ENCODE measurements around the gene SMIM44.
"Not testable (repeated sequence)": the region's sequence is repeated elsewhere in the genome, so short reads cannot be mapped to it uniquely, and the experiment has no call there.

The SMIM44 gene

GRCh38 chr19:3483226-3483628 lies at the start of gene SMIM44:
SMIM44 (minus strand) TSS chr19:3483441; CDS start chr19:3483403, 38 bp downstream.
- DNase-seq = no peak

DNA sequence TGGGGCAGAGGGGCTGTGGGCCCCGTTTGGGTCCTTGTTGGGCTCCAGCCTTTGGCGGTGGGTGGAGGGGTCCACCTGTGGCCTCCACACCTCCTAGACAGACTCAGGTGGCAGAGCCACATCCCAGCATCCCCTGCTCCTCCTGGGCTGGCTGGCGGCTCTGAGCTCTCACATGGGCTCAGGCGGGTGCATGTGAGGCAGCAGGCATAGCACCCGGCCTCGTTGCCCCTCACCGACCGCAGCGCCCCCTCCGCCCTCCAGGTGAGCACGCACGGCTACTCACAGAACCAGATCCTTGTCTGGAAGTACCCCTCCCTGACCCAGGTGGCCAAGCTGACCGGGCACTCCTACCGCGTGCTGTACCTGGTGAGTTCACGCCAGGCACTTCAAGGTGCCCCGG lies 49.8 kb upstream of the SMIM44 start:
- DNase-seq = no peak

GRCh38 chr19:3532154-3532786 lies 49.0 kb upstream of the SMIM44 start:
- DNase-seq = no peak

- DNase-seq = no peak
Measured at GRCh38 chr19:3531716-3532115, 48.5 kb upstream of the SMIM44 start.

DNA sequence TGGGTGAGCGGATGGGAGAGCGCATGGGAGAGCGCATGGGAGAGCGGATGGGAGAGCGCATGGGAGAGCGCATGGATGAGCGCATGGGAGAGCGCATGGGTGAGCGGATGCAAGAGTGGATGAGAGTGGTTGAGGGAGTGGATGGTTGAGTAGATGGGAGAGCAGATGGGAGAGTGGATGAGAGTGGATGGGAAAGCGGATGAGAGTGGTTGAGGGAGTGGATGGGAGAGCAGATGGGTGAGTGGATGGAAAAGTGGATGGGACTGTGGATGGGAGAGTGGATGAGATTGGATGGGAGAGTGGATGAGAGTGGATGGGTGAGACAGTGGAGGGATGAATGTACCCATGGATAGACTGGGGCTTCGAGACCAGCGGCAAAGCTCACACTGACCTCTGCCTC lies 47.1 kb upstream of the SMIM44 start:
- no peak for DNase-seq

- DNase-seq = not testable (repeated sequence)
Measured at GRCh38 chr19:3529299-3529698, 46.1 kb upstream of the SMIM44 start.

DNA sequence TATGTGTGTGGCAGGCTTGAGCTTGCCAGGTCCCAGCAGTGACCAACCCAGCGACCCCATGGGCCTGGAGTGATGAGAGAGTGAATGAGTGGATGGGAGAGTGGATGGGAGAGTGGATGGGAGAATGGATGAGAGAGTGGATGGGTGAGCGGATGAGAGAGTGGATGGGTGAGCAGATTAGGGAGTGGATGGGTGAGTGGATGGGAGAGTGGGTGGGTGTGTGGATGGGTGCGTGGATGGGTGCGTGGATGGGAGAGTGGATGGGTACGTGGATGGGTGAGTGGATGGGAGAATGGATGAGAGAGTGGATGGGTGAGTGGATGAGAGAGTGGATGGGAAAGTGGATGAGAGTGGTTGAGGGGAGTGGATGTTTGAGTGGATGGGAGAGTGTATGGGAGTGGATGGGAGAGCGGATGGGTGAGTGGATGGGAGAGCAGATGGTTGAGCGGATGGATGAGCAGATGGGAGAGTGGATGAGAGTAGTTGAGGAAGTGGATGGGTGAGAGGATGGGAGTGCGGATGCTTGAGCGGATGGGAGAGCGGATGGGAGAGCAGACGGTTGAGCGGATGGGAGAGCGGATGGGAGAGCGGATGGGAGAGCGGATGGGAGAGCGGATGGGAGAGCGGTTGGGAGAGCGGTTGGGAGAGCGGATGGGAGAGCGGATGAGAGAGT lies 45.4 kb upstream of the SMIM44 start:
- DNase-seq = no peak

DNA sequence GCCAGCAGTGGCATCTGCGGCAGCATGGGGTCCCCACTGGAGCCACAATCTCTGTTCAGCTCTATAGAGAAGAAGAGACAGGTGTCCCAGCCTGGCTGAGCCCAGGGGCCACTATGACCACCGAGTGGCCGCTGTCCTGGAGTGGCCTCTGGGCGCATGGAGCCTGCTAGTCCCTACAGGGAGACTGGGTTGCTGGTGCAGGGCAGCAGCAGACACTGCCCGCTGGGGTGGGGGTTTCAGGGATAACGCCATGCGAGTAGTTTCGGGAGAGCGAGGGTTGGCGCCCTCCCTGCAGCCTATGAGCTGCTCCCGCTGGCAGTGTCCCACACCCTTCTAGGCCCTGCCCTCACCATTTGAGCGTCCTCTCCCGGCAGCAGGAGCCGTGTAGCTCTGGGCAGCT lies 44.8 kb upstream of the SMIM44 start:
- no peak for DNase-seq

- no peak for DNase-seq
Measured at GRCh38 chr19:3527238-3527910, 44.1 kb upstream of the SMIM44 start.

- DNase-seq = no peak
Measured at GRCh38 chr19:3526507-3527237, 43.4 kb upstream of the SMIM44 start.

- DNase-seq = no peak
Measured at GRCh38 chr19:3524904-3525451, 41.7 kb upstream of the SMIM44 start.

DNA sequence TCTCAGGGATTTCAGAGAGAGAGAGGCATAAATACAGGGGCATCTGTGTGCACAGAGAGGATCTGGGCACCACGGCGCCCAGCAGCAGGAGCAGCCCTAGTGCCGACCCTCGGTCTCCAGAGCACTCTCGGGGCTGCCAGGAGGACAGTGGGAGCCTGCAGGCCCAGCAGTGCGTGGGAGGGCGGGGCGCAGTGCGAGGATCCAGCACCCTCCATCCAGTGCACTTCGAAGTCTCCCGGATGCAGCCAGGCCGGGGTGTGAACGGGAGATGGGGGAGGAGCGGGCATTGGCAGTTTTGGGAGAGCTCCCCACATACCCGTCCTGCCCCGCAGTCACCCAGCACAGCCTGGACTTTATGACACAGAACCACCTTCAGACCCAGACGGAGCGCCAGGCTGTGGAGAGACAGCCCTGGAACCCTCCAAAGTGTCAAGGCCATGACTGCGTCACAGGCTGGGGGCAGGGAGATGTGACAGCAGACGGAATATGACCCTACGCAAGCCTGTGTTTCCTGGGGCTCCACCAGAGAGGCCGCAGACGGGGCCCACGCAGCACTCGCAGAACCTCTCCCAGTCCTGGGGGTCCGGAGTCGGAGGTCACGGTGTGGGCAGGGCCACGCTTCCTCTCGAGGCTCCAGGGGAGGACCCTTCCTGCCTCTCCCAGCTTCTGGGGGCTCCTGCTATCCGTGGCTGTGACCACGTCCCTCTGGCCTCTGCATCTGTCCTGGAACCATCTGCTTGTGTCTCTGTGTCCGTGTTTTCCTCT lies 41.0 kb upstream of the SMIM44 start:
- no peak for DNase-seq

DNA sequence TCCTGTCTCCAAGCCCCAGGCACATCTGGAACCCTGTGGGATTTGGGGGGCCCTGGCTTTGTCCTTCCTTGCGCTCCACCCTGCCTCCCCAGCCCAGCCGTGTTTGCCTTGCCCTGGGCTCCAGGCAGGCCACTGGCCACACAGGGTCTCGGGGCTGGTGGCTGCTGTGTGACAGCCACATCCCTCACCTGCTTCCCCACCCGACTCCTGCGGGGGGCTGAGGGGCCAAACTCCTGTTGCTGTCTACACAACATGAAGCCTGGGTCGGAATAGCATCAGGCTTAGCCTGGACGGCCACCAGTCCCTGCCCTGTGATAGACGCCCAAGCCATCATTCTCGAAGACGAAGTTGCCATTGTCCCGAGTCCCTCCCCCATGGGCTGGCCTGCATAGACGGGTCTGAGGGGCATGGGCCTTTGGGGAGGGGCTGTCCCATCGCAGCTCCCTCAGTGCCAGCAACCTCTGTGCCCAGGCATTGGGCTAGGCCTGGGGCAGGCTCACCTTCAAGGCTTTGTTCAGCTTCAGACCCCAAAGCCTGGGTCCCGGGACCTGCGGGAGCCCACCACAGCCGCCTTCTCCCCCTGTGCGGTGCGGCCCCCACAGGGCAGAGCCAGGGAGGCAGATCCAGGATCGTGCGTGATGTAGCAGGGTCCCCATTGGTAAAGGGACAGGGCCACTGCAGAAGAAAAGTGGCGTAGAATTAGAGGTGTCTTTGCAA lies 40.3 kb upstream of the SMIM44 start:
- no peak for DNase-seq

- DNase-seq = no peak
Measured at GRCh38 chr19:3522421-3523360, 39.5 kb upstream of the SMIM44 start.

- DNase-seq = no peak
Measured at GRCh38 chr19:3521104-3521445, 37.8 kb upstream of the SMIM44 start.

GRCh38 chr19:3520166-3521103 lies 37.2 kb upstream of the SMIM44 start:
- DNase-seq = no peak

- no peak for DNase-seq
Measured at GRCh38 chr19:3519126-3519525, 35.9 kb upstream of the SMIM44 start.

DNA sequence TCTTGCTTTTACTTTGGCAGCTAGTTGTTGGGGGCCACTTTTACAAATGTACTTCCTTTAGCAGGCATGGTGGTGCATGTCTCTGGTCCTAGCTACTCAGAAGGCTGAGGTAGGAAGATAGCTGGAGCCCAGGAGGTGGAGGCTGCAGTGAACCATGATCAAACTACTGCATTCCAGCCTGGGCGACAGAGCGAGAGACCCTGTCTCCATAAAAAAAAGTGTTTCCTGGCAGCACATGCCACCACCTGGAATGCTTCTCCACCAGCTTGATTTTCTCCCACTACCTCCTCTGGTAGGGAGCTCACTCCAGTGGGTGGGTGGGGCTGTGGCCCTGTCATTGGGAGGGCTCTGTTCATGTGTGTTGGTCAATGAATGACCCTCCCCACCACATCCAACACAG lies 35.4 kb upstream of the SMIM44 start:
- no peak for DNase-seq

GRCh38 chr19:3518255-3518654 lies 35.0 kb upstream of the SMIM44 start:
- DNase-seq = no peak

GRCh38 chr19:3517638-3518037 lies 34.4 kb upstream of the SMIM44 start:
- no peak for DNase-seq
